ENCODE measurements around the gene LMAN2. TPM values are rescaled to one million over a fixed set of nuclear protein-coding genes. Genes with fewer than 3 reads are reported as not detected.
A peak's percentile ranks its signal among the peaks of the same experiment; 100 is the strongest.

LMAN2 gene
- total RNA-seq, 5 donors from 2014 or later (not counting 1 experiment from before 2014, with no cell fraction given): 67.2 to 122 (median 106) TPM

DNA sequence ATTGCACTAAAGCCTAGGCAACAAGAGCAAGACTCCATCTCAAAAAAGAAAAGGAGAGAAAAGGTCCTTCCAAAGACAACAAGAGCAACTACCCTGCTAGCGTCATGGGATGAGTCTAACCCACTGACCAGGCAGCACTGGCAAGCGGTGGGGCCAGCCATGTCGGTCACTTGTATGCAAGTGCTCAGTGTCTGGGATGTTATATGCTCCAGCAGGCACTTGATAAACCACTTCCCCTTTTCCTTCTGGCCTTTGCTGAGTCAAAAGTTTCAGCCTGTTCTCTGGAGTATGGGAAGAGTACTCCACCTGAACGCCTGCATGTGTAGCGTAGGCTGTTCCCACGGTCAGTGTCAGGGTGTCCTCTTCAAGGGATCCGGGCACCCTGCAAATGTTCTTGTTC lies 30.6 kb downstream of the LMAN2 start:
- peaks cover 5 to 20% (median 18%) of the 10 kb centered on the region in 3 donors for H3K4me1 Mint-ChIP-seq
- H3K27ac Mint-ChIP-seq: no peak overlapping the region
- ATAC-seq (replicated peaks in 1 of 4) (no peak), DNase-seq (no peak)
- no peaks in the 10 kb centered on the region for H3K27me3 Mint-ChIP-seq
- Histone ChIP-seq H3K9me3 (no peaks in the 10 kb centered on the region), H3K4me1 (ENCODE audit: control insufficient read depth in 1 of 2, extremely low read depth in 1 of 2, insufficient read depth in 2 of 2, low read length in 2 of 2) (peaks cover 0 to 13% of the 10 kb centered on the region in 2 experiments), H3K4me3 (ENCODE audit: control insufficient read depth in 1 of 2, extremely low read depth in 1 of 2, low read length in 1 of 2) (no peak overlapping the region), H3K27me3 (replicated peaks in 1 of 2; ENCODE audit: control insufficient read depth in 2 of 2, extremely low read depth in 1 of 2, insufficient read depth in 2 of 2, low read length in 1 of 2) (no peaks in the 10 kb centered on the region), H3K27ac (ENCODE audit: low read length) (no peak overlapping the region), H3K36me3 (ENCODE audit: control insufficient read depth in 2 of 2, extremely low read depth in 1 of 2, insufficient read depth in 1 of 2, low read length in 1 of 2) (peaks cover 0 to 8% of the 10 kb centered on the region in 2 donors)
- H3K4me3 Mint-ChIP-seq: no peak overlapping the region
- WGBS (ENCODE audit: insufficient coverage): no CpG with 5 or more reads among the region's 7 CpGs
- POLR2A ChIA-PET: interaction anchor here in 1 of 2 donors (0.6 kb wide), 1 partner anchor 17 kb away, joined by 3 read pairs; no protein-coding TSS in a partner anchor
- H3K36me3 Mint-ChIP-seq: peaks cover 21% of the 10 kb centered on the region
- CTCF ChIA-PET: interaction anchor here (0.7 to 1.7 kb wide), 3 partner anchors 11 to 150 kb away, joined by 3 to 6 read pairs (median 3); no protein-coding TSS in a partner anchor
- H3K9me3 Mint-ChIP-seq: no peaks in the 10 kb centered on the region

DNA sequence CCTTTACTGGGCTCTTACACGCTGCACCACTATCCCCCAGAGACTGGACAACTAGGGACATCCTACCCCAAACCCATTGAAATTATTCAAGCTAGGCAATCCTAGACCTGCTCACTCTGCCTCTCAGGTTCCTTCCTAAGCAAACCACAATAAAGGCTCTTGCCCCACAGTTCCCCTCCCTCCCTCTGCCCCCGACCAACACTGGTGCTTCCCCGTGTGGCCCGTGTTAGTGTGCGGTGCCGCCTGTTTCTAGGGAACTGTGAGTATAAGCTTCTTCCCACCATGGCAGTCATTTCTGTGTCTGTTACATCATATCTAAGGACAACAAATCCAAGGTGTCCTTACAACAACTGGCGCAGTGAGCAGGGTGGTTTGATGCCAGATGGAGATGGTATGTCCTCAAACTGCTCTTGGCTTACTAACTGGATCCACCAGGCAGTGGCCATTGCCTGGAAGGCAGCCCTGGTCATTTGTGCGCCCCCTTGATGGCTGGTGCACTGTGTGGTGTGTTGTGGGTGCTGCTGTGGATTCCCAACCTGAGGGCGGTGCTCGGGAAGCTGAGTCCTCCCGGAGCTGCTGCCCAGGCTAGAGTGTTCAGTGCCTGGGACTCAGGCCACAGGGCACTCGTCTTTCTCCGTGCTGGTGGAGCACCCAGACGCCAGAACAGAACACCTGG lies 31.4 kb downstream of the LMAN2 start:
- no peak for DNase-seq
- no peak overlapping the region for H3K4me3 Mint-ChIP-seq
- Histone ChIP-seq H3K4me3 (ENCODE audit: control insufficient read depth in 1 of 2, extremely low read depth in 1 of 2, low read length in 1 of 2) (no peak overlapping the region), H3K36me3 (ENCODE audit: control insufficient read depth in 2 of 2, extremely low read depth in 1 of 2, insufficient read depth in 1 of 2, low read length in 1 of 2) (peaks cover 0 to 8% of the 10 kb centered on the region in 2 donors), H3K27ac (ENCODE audit: low read length) (no peak overlapping the region), H3K9me3 (no peaks in the 10 kb centered on the region), H3K4me1 (ENCODE audit: control insufficient read depth in 1 of 2, extremely low read depth in 1 of 2, insufficient read depth in 2 of 2, low read length in 2 of 2) (peaks cover 0 to 13% of the 10 kb centered on the region in 2 experiments), H3K27me3 (replicated peaks in 1 of 2; ENCODE audit: control insufficient read depth in 2 of 2, extremely low read depth in 1 of 2, insufficient read depth in 2 of 2, low read length in 1 of 2) (no peaks in the 10 kb centered on the region)
- H3K4me1 Mint-ChIP-seq: peaks cover 5 to 20% (median 18%) of the 10 kb centered on the region in 3 donors
- H3K9me3 Mint-ChIP-seq: no peaks in the 10 kb centered on the region
- ChIA-PET CTCF (interaction anchor here (0.8 to 1.8 kb wide), 2 partner anchors 10 to 83 kb away, joined by 3 to 6 read pairs; no protein-coding TSS in a partner anchor), POLR2A (interaction anchor here (0.5 to 0.6 kb wide), 2 partner anchors 136 to 160 kb away, joined by 3 read pairs; no protein-coding TSS in a partner anchor)
- WGBS (ENCODE audit: insufficient coverage): 97% methylated on average over 8 of the region's 14 CpGs
- no peak overlapping the region for H3K27ac Mint-ChIP-seq
- H3K27me3 Mint-ChIP-seq: no peaks in the 10 kb centered on the region
- H3K36me3 Mint-ChIP-seq: peaks cover 21% of the 10 kb centered on the region
- ATAC-seq (replicated peaks in 1 of 4): peak in 1 of 4 experiments; percentile 54

DNA sequence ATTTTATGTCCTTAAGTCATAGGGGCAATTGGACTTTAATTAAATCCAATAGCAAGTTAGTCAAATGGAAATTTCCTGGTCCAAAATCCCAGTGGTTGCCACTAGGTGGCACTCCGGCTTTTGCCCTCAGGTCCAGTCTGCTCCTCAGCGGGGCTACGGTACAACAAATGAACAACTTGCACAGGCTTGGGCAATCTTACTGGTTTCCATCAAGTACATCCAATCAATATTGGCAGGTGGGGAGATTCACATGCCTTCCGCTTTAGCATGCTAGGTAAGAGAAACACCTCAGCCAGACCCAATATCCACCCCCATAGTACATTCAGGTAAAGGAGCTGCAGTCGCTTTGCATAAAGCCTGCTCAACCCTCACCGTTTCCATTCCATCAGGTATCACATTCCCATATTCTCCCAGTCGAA lies 33.5 kb downstream of the LMAN2 start:
- CTCF ChIA-PET: interaction anchor here (0.5 to 1.8 kb wide), 13 partner anchors 8 to 181 kb away, joined by 3 to 8 read pairs (median 4); partner anchors contain the start of gene LMAN2 (in 1 of the 2)
- H3K36me3 ChIP-seq (ENCODE audit: control insufficient read depth in 2 of 2, extremely low read depth in 1 of 2, insufficient read depth in 1 of 2, low read length in 1 of 2): peaks cover 0 to 6% of the 10 kb centered on the region in 2 donors
- Mint-ChIP-seq H3K27ac (no peak overlapping the region), H3K9me3 (no peaks in the 10 kb centered on the region), H3K4me3 (no peak overlapping the region), H3K4me1 (peaks cover 5 to 24% (median 16%) of the 10 kb centered on the region in 3 donors), H3K27me3 (no peaks in the 10 kb centered on the region), H3K36me3 (peaks cover 15% of the 10 kb centered on the region)
- no peaks in the 10 kb centered on the region for H3K9me3 ChIP-seq
- no peak overlapping the region for H3K4me3 ChIP-seq (ENCODE audit: control insufficient read depth in 1 of 2, extremely low read depth in 1 of 2, low read length in 1 of 2)
- WGBS (ENCODE audit: insufficient coverage): 38% methylated on average over 7 of the region's 7 CpGs
- POLR2A ChIA-PET: no interaction called here
- H3K27me3 ChIP-seq (replicated peaks in 1 of 2; ENCODE audit: control insufficient read depth in 2 of 2, extremely low read depth in 1 of 2, insufficient read depth in 2 of 2, low read length in 1 of 2): no peaks in the 10 kb centered on the region
- no peak overlapping the region for H3K27ac ChIP-seq (ENCODE audit: low read length)
- ATAC-seq (replicated peaks in 1 of 4) (peak; percentile 71 to 81 (median 77)), DNase-seq (peak in 33 of 35 experiments; percentile 29 to 84 (median 64))
- H3K4me1 ChIP-seq (ENCODE audit: control insufficient read depth in 1 of 2, extremely low read depth in 1 of 2, insufficient read depth in 2 of 2, low read length in 2 of 2): peaks cover under 1 to 15% of the 10 kb centered on the region in 2 experiments

DNA sequence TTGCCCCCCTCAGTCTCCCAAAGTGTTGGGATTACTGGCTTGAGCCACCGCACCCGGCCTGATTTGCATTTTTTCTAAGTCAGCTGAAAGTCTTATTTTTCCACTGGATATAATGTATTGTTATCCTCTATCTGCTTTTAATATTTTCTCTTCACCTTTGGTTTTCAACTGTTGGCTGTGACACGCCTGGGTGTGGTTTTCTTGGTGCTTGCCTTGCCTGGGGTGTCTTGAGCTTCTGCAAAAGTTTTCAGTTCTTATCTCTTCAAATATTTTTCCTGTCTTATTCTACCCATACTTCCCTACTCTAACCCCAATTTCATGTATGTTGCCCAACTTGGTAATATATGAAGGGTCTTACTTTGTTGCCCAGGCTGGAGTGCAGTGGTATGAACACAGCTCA lies 35.5 kb downstream of the LMAN2 start:
- H3K27me3 ChIP-seq (replicated peaks in 1 of 2; ENCODE audit: control insufficient read depth in 2 of 2, extremely low read depth in 1 of 2, insufficient read depth in 2 of 2, low read length in 1 of 2): peaks cover 0 to 5% of the 10 kb centered on the region in 2 experiments

DNA sequence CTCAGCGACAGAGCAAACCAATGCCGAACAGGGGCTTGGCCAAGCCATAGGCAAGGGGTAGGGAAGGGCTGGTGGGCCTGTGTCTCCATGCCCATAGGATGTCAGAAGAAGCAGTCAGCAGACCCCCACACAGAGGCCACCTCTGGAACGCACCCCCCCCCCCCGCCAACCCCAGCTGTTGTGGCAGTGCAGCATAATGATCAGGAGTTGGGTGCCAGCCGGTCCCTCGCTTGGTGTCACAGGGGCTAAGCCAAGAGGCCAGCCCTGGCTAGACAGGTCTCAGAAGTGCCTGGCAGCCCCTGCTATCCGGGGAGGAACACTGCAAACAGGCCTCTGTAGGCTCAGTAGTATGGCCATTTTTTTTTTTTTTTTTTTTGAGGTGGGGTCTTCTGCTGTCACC lies 36.1 kb downstream of the LMAN2 start:
- no peak for DNase-seq
- H3K36me3 ChIP-seq (ENCODE audit: control insufficient read depth in 2 of 2, extremely low read depth in 1 of 2, insufficient read depth in 1 of 2, low read length in 1 of 2): peaks cover 0 to 4% of the 10 kb centered on the region in 2 donors
- no peak overlapping the region for H3K27ac ChIP-seq (ENCODE audit: low read length)
- H3K27me3 ChIP-seq (replicated peaks in 1 of 2; ENCODE audit: control insufficient read depth in 2 of 2, extremely low read depth in 1 of 2, insufficient read depth in 2 of 2, low read length in 1 of 2): peaks cover 0 to 11% of the 10 kb centered on the region in 2 experiments
- H3K9me3 ChIP-seq: no peaks in the 10 kb centered on the region
- peaks cover 10% of the 10 kb centered on the region for H3K36me3 Mint-ChIP-seq
- POLR2A ChIA-PET: no interaction called here
- CTCF ChIA-PET: interaction anchor here (0.6 to 0.7 kb wide), 5 partner anchors 21 to 130 kb away, joined by 3 to 5 read pairs (median 4); no protein-coding TSS in a partner anchor
- ATAC-seq (replicated peaks in 1 of 4): no peak
- no peak overlapping the region for H3K4me3 ChIP-seq (ENCODE audit: control insufficient read depth in 1 of 2, extremely low read depth in 1 of 2, low read length in 1 of 2)
- peaks cover 11 to 40% of the 10 kb centered on the region in 2 experiments for H3K4me1 ChIP-seq (ENCODE audit: control insufficient read depth in 1 of 2, extremely low read depth in 1 of 2, insufficient read depth in 2 of 2, low read length in 2 of 2)
- no peaks in the 10 kb centered on the region for H3K9me3 Mint-ChIP-seq
- H3K4me3 Mint-ChIP-seq: no peak overlapping the region
- H3K27me3 Mint-ChIP-seq: peaks cover 0 to 4% of the 10 kb centered on the region in 2 donors
- 92% methylated on average over 5 of the region's 7 CpGs for WGBS (ENCODE audit: insufficient coverage)
- H3K4me1 Mint-ChIP-seq: peaks cover 13 to 37% (median 32%) of the 10 kb centered on the region in 3 donors
- H3K27ac Mint-ChIP-seq: no peak overlapping the region

More for the DNA sequence above, 35.5 kb downstream of the LMAN2 start:
- H3K4me3 Mint-ChIP-seq: no peak overlapping the region
- ATAC-seq (replicated peaks in 1 of 4) (no peak), DNase-seq (no peak)
- H3K36me3 ChIP-seq (ENCODE audit: control insufficient read depth in 2 of 2, extremely low read depth in 1 of 2, insufficient read depth in 1 of 2, low read length in 1 of 2): peaks cover 0 to 5% of the 10 kb centered on the region in 2 donors
- no peak overlapping the region for H3K4me3 ChIP-seq (ENCODE audit: control insufficient read depth in 1 of 2, extremely low read depth in 1 of 2, low read length in 1 of 2)
- ChIA-PET POLR2A (no interaction called here), CTCF (interaction anchor here (0.6 to 1.1 kb wide), 8 partner anchors 22 to 191 kb away, joined by 3 to 5 read pairs (median 4); no protein-coding TSS in a partner anchor)
- no peaks in the 10 kb centered on the region for H3K9me3 ChIP-seq
- no CpG with 5 or more reads among the region's 3 CpGs for WGBS (ENCODE audit: insufficient coverage)
- H3K27me3 Mint-ChIP-seq: peaks cover 0 to under 1% of the 10 kb centered on the region in 2 donors
- H3K4me1 Mint-ChIP-seq: peaks cover 8 to 33% (median 27%) of the 10 kb centered on the region in 3 donors
- no peaks in the 10 kb centered on the region for H3K9me3 Mint-ChIP-seq
- H3K27ac ChIP-seq (ENCODE audit: low read length): no peak overlapping the region
- H3K36me3 Mint-ChIP-seq: peaks cover 11% of the 10 kb centered on the region
- H3K4me1 ChIP-seq (ENCODE audit: control insufficient read depth in 1 of 2, extremely low read depth in 1 of 2, insufficient read depth in 2 of 2, low read length in 2 of 2): peaks cover 11 to 34% of the 10 kb centered on the region in 2 experiments
- H3K27ac Mint-ChIP-seq: no peak overlapping the region

Data from T-cell (primary cell).